HG03558 (cell line): ENCODE measurements around the gene FEM1C.

ENCODE experiments used
- ATAC-seq: cut with Tn5 transposase; IDR thresholded peaks from one replicate; pipeline ENCODE4 v1.9.1; 2021; ENCODE audit warnings: moderate number of reproducible peaks; ENCODE audit not compliant: unreplicated experiment; ENCODE audit errors: extremely low read depth

FEM1C gene

DNA sequence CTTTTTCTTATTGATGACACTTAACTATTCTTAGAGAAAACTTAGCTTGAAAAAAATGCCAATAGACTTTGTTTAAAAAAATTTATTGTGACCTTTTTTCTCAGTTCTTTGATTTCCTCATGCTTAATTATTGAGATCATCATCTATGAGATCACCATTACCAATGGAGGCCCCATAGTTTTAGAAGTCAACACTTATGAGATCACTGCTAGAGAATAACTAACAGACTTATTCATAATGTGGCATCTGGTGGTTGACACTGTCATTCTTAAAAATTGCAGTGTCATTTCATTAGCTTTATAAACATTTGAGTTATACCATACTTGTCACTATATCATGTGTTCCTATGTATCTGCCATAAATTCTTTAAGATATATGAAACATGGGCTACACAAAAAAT lies 14.9 kb upstream of the FEM1C start:
- no peak for ATAC-seq

DNA sequence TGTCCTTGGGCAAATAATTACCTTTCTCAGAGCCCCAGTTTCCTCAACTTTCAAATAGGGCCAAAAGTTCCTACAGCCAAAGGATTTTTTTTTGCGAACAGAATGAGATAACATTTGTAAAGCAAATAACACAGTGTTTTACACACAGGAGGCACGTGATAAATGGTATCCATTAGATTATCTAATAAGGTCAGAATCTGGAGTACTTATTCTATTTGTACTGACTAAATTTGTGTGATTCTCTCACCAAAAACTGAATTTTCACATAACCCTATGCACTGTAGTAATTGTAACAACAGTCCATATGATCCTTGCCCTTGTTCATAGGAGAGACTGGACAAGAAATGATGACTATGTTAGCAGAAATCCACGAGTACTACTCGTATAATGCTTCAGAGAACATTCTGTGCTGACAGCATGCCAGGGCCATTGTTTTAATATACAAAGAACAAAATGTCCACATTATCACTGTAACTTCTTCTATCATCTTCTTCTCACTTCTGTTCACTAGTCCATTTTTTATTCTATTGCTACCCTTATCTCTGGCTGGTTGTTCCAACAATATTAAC lies 13.9 kb upstream of the FEM1C start:
- no peak for ATAC-seq

DNA sequence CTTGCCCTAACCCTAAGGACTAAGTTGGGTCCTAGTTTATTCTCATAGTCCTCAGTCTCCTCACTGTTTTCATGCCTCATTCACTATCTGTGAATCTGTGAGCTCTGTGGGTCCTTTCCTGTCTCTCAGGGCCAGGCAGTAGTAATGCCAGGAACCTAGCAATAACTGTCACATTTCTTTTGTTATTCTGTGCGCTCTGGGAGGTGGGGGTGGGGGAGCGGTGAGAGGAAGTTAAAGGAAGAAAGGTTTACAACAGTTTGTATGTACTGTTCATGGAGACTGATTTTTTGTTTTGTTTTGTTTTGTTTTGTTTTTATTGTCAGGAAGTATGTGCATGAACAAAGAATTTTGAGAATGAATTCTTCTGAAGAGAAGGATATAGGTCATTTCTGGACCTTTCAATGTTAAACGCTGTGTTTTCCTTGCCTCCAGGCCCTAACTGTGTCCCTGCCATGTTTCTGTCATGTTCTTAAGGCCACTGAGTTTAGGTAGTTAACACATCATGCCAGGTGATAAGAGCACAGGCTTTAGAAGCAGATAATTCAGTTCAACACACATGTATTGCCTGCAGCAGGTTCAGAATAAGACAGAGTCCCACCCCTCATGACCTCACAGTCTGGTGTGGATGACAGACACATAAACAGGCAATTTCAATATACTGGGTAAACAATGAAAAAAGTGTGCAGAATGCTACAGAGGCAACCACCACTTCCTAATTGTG lies 13.3 kb upstream of the FEM1C start:
- ATAC-seq = no peak

DNA sequence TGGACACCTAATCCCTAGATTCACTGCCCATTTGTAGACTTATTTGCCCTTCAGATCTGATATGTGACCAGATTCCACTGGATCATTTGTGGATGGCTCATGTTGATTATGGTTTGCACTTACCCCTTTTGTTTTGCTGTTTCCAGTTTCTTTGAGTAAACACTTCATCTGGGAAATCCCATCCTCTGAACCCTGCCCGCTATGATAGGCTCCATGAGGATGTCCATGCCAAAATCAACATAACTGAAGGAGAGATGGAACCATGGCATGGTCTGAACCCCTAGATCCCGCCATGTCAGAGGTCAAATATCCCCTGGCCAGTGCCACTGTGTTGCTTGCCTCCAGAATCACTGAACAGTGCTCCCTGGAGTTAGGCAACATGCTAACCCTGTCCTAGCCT lies 11.7 kb upstream of the FEM1C start:
- no peak for ATAC-seq

DNA sequence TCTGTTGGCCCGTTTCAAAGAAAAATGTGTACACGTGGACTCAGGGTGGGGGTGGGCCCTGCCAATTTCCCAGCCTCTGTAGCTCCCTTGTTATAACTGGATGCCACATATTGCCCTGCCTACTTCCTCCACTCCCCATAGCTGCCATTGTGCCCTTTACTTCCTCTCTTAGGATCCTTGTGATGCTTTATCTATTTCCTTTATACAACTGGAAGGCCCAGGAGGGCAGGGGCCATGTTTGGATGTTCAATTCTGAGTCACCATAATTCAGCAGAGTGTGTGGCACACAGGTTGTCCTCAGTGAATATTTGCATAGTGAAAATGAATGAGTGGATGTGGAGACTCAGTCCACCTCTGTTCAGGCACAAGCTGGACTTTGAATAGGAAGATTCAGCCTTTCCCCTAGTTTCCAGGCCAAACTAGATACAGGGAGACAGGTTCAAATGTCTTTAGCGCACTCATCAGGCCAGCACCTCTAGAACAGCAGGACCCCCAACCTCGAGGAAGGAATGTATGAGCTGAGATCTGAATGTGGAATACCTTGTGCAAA lies 10.6 kb upstream of the FEM1C start:
- ATAC-seq = no peak

DNA sequence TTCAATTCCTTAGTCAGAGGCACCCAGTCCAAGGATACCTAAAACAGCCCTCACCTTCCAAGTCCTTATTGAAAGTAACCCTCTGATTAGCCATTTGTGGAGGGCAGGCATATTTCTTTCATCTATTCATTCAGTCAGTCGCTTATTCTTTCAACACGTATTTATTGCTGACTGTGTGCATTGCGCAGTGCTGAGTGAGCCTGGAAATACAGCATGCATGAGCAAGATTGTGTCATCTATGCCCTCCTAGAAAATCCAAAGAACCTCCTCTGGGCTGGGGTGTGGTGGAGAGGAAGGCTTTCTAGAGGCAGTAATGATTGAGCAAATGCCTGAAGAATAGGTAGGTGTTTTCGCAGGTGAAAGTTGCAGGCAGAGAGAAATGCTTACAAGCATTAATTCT lies 8.5 kb upstream of the FEM1C start:
- no peak for ATAC-seq

DNA sequence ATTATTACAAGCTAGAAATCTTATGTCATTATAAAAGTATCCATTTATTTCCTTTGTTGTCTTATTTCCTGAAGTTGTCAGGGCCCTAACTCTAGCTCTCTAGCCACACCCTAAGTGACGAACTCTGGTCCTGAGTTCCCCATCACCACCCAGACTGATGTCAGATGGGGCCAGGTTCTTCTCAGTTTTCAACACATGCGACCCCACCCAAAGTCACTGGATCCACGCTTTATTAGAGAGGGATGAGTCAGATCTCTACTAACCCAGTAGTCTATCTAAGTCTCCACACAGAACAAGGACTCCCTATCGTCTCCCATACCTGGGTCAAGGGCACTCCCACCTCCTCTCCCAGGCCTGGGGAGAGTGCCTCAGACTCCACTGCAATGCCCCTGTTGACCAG lies 6.8 kb upstream of the FEM1C start:
- ATAC-seq = no peak

DNA sequence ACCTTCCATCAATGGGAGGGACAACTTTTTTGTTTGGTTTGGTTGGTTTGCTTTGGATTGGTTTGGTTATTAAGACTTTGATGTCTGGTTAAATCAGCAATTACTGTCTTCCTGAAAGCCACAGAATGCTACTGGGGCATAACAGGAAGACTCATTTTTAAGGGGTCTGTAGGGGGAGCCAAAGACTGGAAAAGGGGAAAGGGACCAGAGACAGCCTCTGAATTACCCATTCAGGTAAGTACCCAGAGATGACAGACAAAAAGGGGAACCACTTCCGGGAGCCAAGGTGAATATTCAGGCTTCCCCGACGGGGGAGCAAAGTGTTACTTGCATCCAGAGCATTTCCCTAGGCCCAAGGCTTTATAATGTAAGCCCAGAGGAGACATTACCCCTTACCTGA lies 4.6 kb upstream of the FEM1C start:
- ATAC-seq = no peak

DNA sequence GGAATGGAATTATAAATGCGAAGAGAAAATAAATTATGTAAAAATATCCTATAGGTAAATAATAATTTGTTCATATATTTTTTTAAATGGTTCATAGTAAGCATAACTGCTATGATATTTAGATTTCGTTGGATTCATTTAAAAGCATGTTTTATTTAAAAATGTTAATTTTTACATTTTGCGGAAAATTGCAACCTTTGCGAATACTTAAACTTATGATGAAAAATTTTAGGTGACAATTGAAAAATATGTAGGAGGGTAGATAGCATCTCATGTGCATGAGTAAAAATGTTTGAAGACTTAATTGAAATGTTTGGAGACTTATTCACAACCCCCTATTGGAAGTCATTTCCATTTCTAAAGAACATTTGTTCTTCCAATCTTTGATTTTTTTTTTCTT lies 4.1 kb upstream of the FEM1C start:
- ATAC-seq = no peak

DNA sequence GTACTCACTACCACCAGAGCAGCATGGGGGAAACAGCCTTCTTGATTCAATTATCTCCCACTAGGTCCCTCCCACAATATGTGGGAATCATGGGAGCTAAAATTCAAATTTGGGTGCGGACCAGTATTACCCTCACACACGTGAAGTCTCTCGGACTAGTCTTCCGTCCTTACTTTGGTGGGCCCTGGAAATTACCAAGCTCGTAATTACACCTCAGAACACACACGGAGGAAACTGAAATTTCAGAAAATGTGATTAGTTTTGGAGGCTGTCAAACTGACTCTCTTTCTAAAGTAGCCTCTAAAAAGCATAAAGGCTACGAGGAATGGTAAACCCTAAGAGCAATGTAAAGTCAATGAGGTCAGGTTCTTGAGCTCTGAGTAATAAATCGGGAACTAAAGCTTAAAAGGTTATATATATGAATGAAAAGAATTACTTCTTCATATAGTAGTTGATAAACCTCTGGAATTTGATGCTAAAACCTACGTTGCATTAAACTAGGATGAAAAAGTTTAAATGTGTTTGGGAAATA lies 842 bp upstream of the FEM1C start:
- ATAC-seq = no peak

DNA sequence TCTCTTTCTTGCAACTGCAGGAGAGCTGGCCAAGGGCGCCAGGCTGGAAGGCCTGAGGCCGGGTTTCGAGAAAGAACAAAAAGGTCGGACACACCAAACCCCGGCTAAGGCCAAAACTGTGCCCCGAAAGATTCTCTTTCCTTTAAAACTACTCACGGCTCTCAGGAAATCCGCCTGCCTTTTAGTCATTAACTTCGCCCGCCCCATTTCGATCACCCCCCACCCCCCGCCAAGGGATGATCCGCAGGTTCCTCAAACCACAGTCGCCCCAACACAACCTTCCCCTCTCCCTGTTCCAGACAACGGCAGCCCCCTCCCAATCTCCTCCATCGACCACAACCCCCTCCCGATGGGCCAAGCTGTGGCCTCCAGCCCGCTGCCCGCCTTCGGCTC lies 536 bp downstream of the FEM1C start:
- no peak for ATAC-seq

DNA sequence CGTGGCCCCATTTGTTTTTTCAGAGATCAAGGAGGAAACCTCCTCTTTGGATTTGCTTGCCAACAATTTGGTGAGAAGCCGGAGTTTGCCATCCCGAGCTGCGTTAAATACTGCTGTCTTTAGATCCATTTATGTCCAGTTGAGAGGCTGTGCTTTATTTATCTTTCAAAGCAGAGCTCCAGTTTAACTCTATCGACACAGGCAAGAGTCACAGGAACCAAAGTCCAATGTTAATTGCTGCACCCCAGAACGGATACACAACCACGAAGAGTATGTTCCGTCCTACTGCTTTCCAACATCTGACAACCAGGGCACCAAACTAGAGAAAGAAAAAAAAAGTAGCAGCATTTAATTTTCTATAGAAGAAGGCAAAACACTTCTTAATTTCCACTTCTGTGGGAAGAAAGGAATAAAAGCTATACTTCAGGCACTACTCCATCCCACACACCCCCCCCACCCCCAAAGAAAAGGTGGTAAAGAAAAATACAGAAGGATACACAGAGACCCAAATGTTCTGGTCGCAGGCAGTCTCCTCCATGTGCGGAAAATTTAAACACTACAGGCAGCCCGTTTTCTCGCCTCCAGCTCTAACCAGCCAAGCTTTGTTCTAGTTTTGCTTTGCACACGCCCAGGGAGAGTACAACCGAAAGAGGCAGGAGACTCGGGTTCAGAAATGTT lies 1.1 kb downstream of the FEM1C start:
- no peak for ATAC-seq

DNA sequence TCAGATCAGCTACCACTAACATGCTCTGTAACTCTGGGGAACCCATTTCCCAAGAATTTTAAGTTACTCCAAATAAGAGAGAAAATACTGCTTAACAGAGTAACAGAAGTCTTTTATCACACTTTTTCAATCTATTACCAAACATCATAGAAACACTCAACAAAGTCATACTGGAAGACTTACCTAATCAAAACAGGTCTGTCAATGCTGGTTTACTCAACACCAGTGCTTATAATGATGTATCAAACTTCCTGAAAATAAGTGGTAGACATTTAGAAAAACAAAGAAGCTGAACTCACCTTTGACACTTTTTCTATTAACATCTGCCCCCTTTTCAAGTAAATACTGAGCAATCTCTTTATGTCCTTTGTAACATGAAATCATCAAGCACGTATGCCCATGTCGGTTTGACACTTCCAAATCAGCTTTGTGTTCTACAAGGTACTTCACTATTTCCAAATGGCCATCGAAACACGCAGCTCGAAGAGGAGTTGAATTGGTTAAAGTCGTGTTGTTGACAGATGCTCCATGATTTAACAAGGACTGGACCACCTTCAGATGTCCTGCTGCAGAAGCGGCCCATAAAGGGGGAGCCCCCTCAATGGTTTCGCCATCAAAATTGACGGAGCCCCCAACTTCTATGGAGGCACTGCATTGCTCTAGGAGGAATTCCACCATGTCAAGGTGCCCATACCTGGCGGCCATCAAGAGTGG lies 1.8 kb downstream of the FEM1C start:
- ATAC-seq = no peak

DNA sequence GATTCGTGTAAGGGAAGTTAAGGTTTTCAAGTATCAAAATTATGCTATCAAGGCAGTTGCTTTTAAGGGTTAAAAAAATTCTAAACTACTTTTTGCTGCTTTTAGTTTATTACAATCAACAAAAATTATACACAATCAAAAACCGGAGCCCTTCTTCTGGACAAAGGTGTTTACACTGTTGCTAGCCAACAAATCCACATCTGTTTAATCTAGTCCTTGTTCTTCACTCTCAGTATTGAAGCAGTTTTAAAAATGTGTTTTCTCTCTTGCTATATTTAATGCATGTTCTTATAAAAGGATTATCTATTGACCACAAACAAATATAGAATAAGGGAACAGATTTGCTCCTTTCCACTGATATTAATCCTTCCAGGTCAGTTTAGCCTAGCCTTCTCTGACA lies 2.5 kb downstream of the FEM1C start:
- no peak for ATAC-seq

DNA sequence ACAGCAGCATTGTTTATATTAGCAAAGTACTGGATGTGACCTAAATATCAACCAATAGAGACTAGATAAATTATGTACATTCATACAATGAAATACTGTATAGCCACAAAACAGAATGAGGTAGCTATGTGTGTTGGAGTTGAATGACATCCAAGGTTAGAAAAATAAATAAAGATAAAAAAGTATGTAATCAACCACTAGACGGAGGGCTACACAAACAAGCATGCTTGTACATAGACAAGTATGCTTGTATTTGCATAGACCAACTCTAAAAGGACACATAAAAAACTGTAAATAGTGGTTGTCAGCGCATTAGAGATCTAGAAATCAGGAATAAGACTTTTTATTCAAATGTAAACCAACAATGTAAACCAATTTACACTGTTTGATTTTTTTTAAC lies 3.0 kb downstream of the FEM1C start:
- ATAC-seq = no peak

DNA sequence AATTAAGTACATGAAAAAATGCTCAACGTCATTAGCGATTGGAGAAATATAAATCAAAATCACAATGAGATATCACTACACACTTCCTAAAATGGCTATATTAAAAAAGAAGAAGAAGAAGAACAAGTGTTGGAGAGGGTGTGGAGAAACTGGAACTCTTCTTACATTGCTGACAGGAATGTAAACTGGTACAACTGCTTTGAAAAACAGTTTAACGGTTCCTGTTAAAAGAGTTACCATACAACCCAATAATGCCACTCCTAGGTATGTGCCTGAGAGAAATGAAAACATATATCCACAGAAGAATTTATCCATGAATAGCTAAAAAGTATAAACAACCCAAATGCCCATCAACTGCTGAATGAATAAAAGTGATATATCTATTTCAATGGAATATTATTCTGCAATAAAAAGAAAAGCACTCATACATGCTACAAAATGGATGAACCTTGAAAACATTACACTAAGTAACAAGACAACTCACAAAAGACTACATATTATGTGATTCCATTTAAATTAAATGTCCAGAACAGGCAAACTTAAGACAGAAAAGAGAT lies 9.0 kb downstream of the FEM1C start:
- no peak for ATAC-seq

DNA sequence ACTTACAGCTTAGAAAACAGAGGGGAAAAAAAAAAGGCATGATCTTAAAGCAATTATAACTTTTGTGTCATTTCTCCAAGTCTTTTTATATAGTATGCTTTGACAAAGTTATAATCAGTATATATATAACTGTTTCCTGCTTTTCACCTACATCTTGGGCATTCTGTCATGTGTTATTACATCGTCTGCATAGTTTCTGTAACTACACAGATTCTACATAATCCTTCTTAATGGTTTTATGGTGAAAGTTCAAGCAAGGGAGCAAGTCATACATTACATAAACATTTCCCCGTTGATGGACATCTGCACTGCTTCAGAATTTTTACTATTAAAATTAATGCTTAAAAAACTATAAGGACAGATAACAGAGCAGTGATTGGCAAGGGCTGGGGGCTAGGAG lies 12.1 kb downstream of the FEM1C start:
- ATAC-seq = no peak

DNA sequence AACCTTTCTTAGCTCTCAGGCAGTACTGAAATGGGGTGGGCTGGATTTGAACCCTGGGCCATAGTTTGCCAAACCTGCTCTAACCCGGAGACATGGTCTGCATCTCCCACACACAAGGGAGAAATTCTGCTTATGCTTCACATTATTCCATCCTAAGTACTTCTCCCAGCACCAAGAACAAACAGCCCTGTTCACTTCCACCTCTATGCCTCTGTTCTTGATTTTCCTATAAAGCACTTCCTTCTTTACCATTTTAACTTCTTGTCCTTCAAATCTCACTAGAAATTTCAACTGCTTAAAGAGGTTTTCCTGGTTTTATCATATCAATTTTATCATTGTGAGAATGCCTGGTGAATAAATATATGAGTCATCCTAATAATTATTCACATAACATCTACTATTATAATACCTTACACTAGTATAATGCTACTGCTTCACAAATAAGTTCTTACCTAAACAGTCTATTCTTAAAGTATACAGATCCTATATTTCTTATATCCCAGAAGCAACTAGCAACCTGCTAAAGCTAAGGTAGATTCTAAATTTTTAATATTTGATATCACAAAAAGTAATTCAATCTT lies 12.7 kb downstream of the FEM1C start:
- no peak for ATAC-seq

DNA sequence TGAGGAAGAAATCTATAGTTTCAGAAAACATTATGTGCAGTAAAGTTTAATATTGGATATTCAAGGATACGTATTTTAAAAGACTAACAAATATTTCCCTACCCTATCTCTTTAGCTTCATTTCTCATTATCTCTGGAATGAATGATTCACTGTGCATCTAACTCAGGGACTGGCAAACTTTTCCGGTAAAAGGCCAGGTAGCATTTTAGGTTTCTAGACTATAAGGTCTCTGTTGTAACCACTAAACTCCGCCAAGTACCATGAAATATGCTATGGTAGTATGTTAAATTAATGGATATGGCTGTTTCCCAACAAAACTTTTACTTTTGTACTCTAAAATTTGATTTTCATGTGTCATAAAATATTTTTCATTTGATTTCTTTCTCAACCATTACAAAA lies 13.2 kb downstream of the FEM1C start:
- ATAC-seq = no peak

DNA sequence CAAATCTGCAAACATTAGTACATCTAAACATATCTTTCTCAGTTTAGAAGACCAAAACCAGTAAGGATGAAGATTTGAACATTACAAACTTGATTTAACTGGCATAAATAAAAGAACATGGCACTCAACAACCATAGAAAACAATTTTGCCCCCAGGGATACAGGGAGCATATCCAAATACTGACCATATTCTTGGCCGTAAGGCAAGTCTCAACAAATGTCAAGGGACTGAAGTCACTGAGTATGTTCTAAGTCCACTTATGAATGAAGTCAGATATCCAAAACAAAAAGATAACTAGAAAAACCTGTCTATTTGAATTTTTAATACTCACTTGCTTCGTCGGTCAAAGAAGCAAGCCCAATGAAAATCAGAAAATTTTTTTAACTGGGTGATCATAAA lies 14.1 kb downstream of the FEM1C start:
- no peak for ATAC-seq
